ENCODE results near the gene SPATA20.

The SPATA20 gene

GRCh38 chr17:50534222-50534978 lies 12.6 kb upstream of the SPATA20 start:
- Histone ChIP-seq H3K36me3 (ENCODE audit: control insufficient read depth in 2 of 2, insufficient read depth in 1 of 2, low read length in 2 of 2) (no peaks in the 10 kb centered on the region), H3K27ac (ENCODE audit: extremely low read depth, low read depth, low read length) (peak overlapping the region; percentile 7; the same call in 1 of the 2 replicates), H3K4me1 (ENCODE audit: control insufficient read depth, insufficient read depth, low read length) (peaks cover 19% of the 10 kb centered on the region), H3K9me3 (ENCODE audit: control insufficient read depth, insufficient read depth, low read depth, low read length) (no peaks in the 10 kb centered on the region), H3K4me3 (ENCODE audit: low read depth, low read length) (no peak overlapping the region)
- TF ChIP-seq SCRT2 (tag by site-specific recombination; IDR thresholded peaks at IDR 0.05) (no peak), EGR2 (tag by site-specific recombination; IDR thresholded peaks at IDR 0.05; ENCODE audit: low read depth) (peak; percentile 92), ZNF449 (tag by site-specific recombination; IDR thresholded peaks at IDR 0.05) (peak; percentile 22; the same call in 1 of the 2 replicates), ZFHX2 (tag by site-specific recombination; conservative IDR thresholded peaks at IDR 0.05) (peak; percentile 95), ZFP69B (tag by site-specific recombination; IDR thresholded peaks at IDR 0.05) (peak; percentile 11; the same call in 1 of the 2 replicates), PRDM2 (tag by site-specific recombination; IDR thresholded peaks at IDR 0.05; ENCODE audit: borderline replicate concordance) (no peak), GLIS2 (tag by site-specific recombination; IDR thresholded peaks at IDR 0.05) (peak; percentile 52; the same call in 1 of the 2 replicates)
- CTCF ChIA-PET: interaction anchor here (0.5 to 0.9 kb wide), 3 partner anchors 12 to 150 kb away, joined by 3 to 4 read pairs (median 3); partner anchors contain the start of gene SPATA20
- POLR2A ChIA-PET: no interaction called here

- no peak overlapping the region for H3K27ac ChIP-seq (ENCODE audit: extremely low read depth, low read depth, low read length)
- no peak overlapping the region for H3K4me3 ChIP-seq (ENCODE audit: low read depth, low read length)
- CTCF ChIA-PET: interaction anchor here (0.5 to 1.1 kb wide), 3 partner anchors 16 to 151 kb away, joined by 3 to 4 read pairs (median 3); no protein-coding TSS in a partner anchor
- no peak for TF ChIP-seq ATF2 (tag by site-specific recombination; IDR thresholded peaks at IDR 0.05; ENCODE audit: low read depth)
- TF ChIP-seq PATZ1 (tag by site-specific recombination; IDR thresholded peaks at IDR 0.05): no peak
- no peak for TF ChIP-seq ZNF426 (tag by site-specific recombination; IDR thresholded peaks at IDR 0.05)
- no peak for TF ChIP-seq ZIC2 (tag by site-specific recombination; IDR thresholded peaks at IDR 0.05)
- no peak for TF ChIP-seq ZNF18 (tag by site-specific recombination; IDR thresholded peaks at IDR 0.05)
- no peak for TF ChIP-seq TSHZ1 (tag by site-specific recombination; IDR thresholded peaks at IDR 0.05; ENCODE audit: borderline replicate concordance)
Measured at GRCh38 chr17:50534979-50535326, 12.0 kb upstream of the SPATA20 start.

More at GRCh38 chr17:50534979-50535326, 12.0 kb upstream of the SPATA20 start:
- POLR2A ChIA-PET: no interaction called here
- Histone ChIP-seq H3K36me3 (ENCODE audit: control insufficient read depth in 2 of 2, insufficient read depth in 1 of 2, low read length in 2 of 2) (no peaks in the 10 kb centered on the region), H3K9me3 (ENCODE audit: control insufficient read depth, insufficient read depth, low read depth, low read length) (no peaks in the 10 kb centered on the region), H3K4me1 (ENCODE audit: control insufficient read depth, insufficient read depth, low read length) (peaks cover 19% of the 10 kb centered on the region)

All from HEK293 (cell line).